Loucy (cell line): ENCODE data around the gene EZH1.

Experiments used
- H2AFZ ChIP-seq: fragments of 200-600 bp; sonication (generic); 2 replicates; pipeline ENCODE4 v1.6.0; 2016; ENCODE audit warnings: antibody characterized with exemption, mild to moderate bottlenecking, low read length, moderate library complexity
- H3F3A ChIP-seq: fragments of 200-600 bp; 2 replicates; pipeline ENCODE4 v1.6.0; 2016; ENCODE audit warnings: antibody characterized with exemption, low read depth, mild to moderate bottlenecking
- H3K27me3 ChIP-seq: fragments of 200-600 bp; sonication (generic); 2 replicates; pipeline ENCODE4 v1.6.1; 2014; ENCODE audit warnings: low read length, mild to moderate bottlenecking; ENCODE audit not compliant: insufficient read depth, poor library complexity, severe bottlenecking
- H3K36me3 ChIP-seq: fragments of 200-600 bp; sonication (generic); 2 replicates; pipeline ENCODE4 v1.6.1; 2016; ENCODE audit warnings: low read length; ENCODE audit not compliant: insufficient read depth
- H3K4me1 ChIP-seq: fragments of 200-600 bp; sonication (generic); 2 replicates; pipeline ENCODE4 v1.5.1; 2014; ENCODE audit warnings: low read length, mild to moderate bottlenecking; ENCODE audit not compliant: insufficient read depth, poor library complexity, severe bottlenecking
- H3K4me2 ChIP-seq: fragments of 200-600 bp; sonication (generic); 2 replicates; pipeline ENCODE4 v1.6.0; 2014; ENCODE audit warnings: antibody characterized with exemption, low read length, low read depth, mild to moderate bottlenecking; ENCODE audit not compliant: poor library complexity, severe bottlenecking
- H3K4me3 ChIP-seq: fragments of 200-600 bp; sonication (generic); 2 replicates; pipeline ENCODE4 v1.5.1; 2014; ENCODE audit warnings: low read length, mild to moderate bottlenecking, mixed read lengths; ENCODE audit not compliant: poor library complexity, severe bottlenecking
- H3K79me2 ChIP-seq: fragments of 200-600 bp; sonication (generic); 2 replicates; pipeline ENCODE4 v1.6.1; 2014; ENCODE audit warnings: low read length; ENCODE audit not compliant: insufficient read depth
- H3K9ac ChIP-seq: fragments of 200-600 bp; sonication (generic); 2 replicates; pipeline ENCODE4 v1.6.0; 2014; ENCODE audit warnings: mild to moderate bottlenecking, low read depth, low read length, moderate library complexity; ENCODE audit not compliant: poor library complexity, severe bottlenecking
- H3K9me2 ChIP-seq: fragments of 200-600 bp; sonication (generic); replicated peaks from 2 replicates; pipeline ENCODE4 v1.6.1; 2016; ENCODE audit warnings: low read depth, low read length, mixed read lengths
- H3K9me3 ChIP-seq: fragments of 200-600 bp; sonication (generic); 2 replicates; pipeline ENCODE4 v1.6.1; 2014; ENCODE audit warnings: mild to moderate bottlenecking, antibody characterized with exemption, low read length, low read depth; ENCODE audit not compliant: insufficient read depth
- H4K20me1 ChIP-seq: fragments of 200-600 bp; sonication (generic); 2 replicates; pipeline ENCODE4 v1.6.0; 2014; ENCODE audit warnings: antibody characterized with exemption, low read length, mild to moderate bottlenecking; ENCODE audit not compliant: insufficient read depth, poor library complexity, severe bottlenecking
- CTCF ChIP-seq: fragments of 200-600 bp; sonication (generic); conservative IDR thresholded peaks from 2 replicates; pipeline ENCODE4 v1.5.1; 2014; ENCODE audit warnings: mild to moderate bottlenecking, antibody characterized with exemption, low read length
- EZH2phosphoT487 ChIP-seq: fragments of 200-600 bp; IDR thresholded peaks from 2 replicates; pipeline ENCODE4 v1.6.1; 2018; ENCODE audit warnings: antibody characterized with exemption, mild to moderate bottlenecking, moderate library complexity, borderline replicate concordance

Gene EZH1

GRCh38 chr17:42673266-42673884 lies 71.5 kb downstream of the EZH1 start:
- H3K4me2 ChIP-seq: no peak overlapping the region
- no peaks in the 10 kb centered on the region for H3K9me3 ChIP-seq
- no peak overlapping the region for H3K9ac ChIP-seq
- H3K79me2 ChIP-seq: no peaks in the 10 kb centered on the region
- no peaks in the 10 kb centered on the region for H3K27me3 ChIP-seq
- H2AFZ ChIP-seq: no peak overlapping the region
- peaks cover 10% of the 10 kb centered on the region for H4K20me1 ChIP-seq
- TF ChIP-seq EZH2phosphoT487: no peak
- TF ChIP-seq CTCF: no peak
- peaks cover 18% of the 10 kb centered on the region for H3K4me1 ChIP-seq
- no peaks in the 10 kb centered on the region for H3K9me2 ChIP-seq
- 0 out of 2 replicates have a peak, but pooled peaks cover 1% of the 10 kb centered on the region for H3F3A ChIP-seq
- H3K36me3 ChIP-seq: no peaks in the 10 kb centered on the region
- no peak overlapping the region for H3K4me3 ChIP-seq

GRCh38 chr17:42672038-42672437 lies 72.8 kb downstream of the EZH1 start:
- no peaks in the 10 kb centered on the region for H3K9me3 ChIP-seq
- H3K36me3 ChIP-seq: no peaks in the 10 kb centered on the region
- H3F3A ChIP-seq: no peaks in the 10 kb centered on the region
- H4K20me1 ChIP-seq: peaks cover 10% of the 10 kb centered on the region
- no peaks in the 10 kb centered on the region for H3K27me3 ChIP-seq
- no peak overlapping the region for H3K4me2 ChIP-seq
- H2AFZ ChIP-seq: no peak overlapping the region
- H3K79me2 ChIP-seq: no peaks in the 10 kb centered on the region
- H3K4me1 ChIP-seq: peaks cover 11% of the 10 kb centered on the region
- TF ChIP-seq CTCF: no peak
- TF ChIP-seq EZH2phosphoT487: no peak
- no peak overlapping the region for H3K9ac ChIP-seq
- no peaks in the 10 kb centered on the region for H3K9me2 ChIP-seq
- no peak overlapping the region for H3K4me3 ChIP-seq

GRCh38 chr17:42670789-42671657 lies 73.8 kb downstream of the EZH1 start:
- Histone ChIP-seq H3F3A (no peaks in the 10 kb centered on the region), H3K4me1 (peaks cover 7% of the 10 kb centered on the region), H3K9ac (no peak overlapping the region), H3K27me3 (no peaks in the 10 kb centered on the region), H2AFZ (no peak overlapping the region), H3K9me2 (no peaks in the 10 kb centered on the region), H4K20me1 (peaks cover 9% of the 10 kb centered on the region), H3K4me2 (no peak overlapping the region), H3K79me2 (no peaks in the 10 kb centered on the region), H3K9me3 (no peaks in the 10 kb centered on the region), H3K4me3 (no peak overlapping the region), H3K36me3 (no peaks in the 10 kb centered on the region)
- TF ChIP-seq CTCF: no peak
- TF ChIP-seq EZH2phosphoT487: no peak
